Adrenal gland (tissue), 5 donors: Measurements from ENCODE around the gene ZNF354B.
"Not testable (repeated sequence)": the region's sequence is repeated elsewhere in the genome, so short reads cannot be mapped to it uniquely, and the experiment has no call there.

ENCODE experiments used
- POLR2A ChIP-seq, 2 donors: fragments of 450-650 bp; IDR thresholded peaks; one replicate each; pipeline ENCODE4 v1.6.1; 2017; ENCODE audit warnings: antibody characterized with exemption in 2 of 2, mild to moderate bottlenecking in 2 of 2, moderate library complexity in 1 of 2
- TF ChIP-seq, protein P1 (sequence below), 6 experiments: fragments of 450-650 bp in 4 of 6; fragments of 200-600 bp in 2 of 6; sonication (generic) in 1 of 6; IDR thresholded peaks; 1 replicate in 5 of 6; 2 replicates in 1 of 6; pipeline versions ENCODE4 v1.5.1 to v1.8.0; 2016 to 2021; ENCODE audit warnings: antibody characterized with exemption in 6 of 6, mild to moderate bottlenecking in 2 of 6, moderate library complexity in 1 of 6
- donor health status: DM: no; HTN: no; CAD: no.

DNA sequence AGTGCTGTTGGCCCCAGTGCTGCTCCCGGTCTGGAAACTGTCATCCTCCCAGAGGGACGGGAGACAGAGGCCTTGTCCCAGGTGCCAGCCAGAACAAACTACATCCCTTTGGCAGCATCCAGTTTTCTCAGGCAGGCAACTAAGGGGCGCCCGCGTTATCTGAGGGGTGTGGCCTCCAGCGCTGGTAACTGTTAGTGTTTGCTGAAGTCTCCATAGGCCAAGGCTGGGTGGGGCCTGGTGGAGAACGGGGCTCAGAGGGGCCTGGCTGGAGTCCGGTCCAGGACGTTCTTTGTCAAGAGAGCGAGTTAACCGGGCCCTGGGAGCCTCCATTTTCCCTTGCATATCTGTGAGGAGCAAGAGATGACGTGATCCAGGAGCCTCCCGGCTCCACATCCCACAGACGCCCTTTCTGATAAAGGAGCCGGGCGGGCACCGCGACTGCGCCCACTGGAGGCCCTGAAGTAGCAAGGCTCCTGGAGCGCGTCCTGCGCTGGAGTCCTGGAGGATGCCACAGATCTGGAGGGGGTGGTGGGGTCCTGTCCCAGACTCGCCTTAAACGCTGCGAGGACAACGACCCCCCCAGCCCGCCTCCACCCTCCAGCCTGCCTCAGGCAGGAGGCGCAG is 20.9 kb upstream of the ZNF354B start:
- TF ChIP-seq, protein P1, sequence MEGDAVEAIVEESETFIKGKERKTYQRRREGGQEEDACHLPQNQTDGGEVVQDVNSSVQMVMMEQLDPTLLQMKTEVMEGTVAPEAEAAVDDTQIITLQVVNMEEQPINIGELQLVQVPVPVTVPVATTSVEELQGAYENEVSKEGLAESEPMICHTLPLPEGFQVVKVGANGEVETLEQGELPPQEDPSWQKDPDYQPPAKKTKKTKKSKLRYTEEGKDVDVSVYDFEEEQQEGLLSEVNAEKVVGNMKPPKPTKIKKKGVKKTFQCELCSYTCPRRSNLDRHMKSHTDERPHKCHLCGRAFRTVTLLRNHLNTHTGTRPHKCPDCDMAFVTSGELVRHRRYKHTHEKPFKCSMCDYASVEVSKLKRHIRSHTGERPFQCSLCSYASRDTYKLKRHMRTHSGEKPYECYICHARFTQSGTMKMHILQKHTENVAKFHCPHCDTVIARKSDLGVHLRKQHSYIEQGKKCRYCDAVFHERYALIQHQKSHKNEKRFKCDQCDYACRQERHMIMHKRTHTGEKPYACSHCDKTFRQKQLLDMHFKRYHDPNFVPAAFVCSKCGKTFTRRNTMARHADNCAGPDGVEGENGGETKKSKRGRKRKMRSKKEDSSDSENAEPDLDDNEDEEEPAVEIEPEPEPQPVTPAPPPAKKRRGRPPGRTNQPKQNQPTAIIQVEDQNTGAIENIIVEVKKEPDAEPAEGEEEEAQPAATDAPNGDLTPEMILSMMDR (IDR thresholded peaks at IDR 0.05) = not testable (repeated sequence)
- TF ChIP-seq POLR2A (IDR thresholded peaks at IDR 0.05) = not testable (repeated sequence)
